T-helper 2 cell (primary cell): ENCODE measurements around the gene NUDT1.

ENCODE experiments used
- DNase-seq, 5 experiments: peaks; one replicate each; pipeline versions ENCODE4 v3.0.0 to v3.0.0-alpha.2; 2012 to 2022

Gene NUDT1

GRCh38 chr7:2224934-2225333 lies 17.1 kb upstream of the NUDT1 start:
- DNase-seq = no peak

GRCh38 chr7:2225336-2225735 lies 16.7 kb upstream of the NUDT1 start:
- DNase-seq = no peak

DNA sequence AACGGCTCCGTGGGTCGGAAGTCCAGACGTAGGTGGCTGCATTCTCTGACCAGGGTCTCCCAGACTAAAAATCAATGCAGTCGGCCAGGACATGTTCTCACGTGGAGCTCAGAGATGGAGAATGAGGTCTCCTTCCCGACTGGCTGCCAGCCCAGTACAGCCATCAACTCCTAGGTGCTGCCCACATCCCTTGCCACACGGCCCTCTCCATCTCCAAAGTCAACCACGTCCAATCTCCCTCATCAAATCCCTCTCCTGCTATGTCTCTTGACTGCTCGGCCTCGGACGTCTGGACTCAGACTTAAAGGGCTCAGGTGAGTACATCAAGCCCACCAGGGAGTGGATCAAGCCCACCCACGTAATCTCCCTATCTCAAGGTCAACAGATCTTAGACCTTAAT lies 16.2 kb upstream of the NUDT1 start:
- DNase-seq = no peak

DNA sequence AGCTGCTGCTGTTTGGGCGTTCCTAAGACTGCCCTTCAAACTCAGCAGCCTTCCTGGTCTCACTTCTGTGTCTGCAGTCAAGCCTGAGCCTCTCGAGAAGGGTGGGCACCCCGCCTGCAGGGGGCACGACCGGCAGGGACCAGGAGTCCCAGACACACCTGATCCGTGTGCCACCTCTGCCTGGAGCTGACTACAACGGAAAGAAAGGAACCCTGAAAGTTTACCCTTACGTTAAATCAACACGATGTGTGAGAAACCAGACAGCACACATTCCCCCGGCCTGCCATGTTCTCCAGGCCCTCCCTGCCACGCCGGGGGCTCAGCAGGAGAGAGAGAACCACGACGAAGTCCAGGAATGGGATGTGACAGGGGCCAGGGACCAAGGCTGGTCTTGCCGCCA lies 14.3 kb upstream of the NUDT1 start:
- no peak for DNase-seq

DNA sequence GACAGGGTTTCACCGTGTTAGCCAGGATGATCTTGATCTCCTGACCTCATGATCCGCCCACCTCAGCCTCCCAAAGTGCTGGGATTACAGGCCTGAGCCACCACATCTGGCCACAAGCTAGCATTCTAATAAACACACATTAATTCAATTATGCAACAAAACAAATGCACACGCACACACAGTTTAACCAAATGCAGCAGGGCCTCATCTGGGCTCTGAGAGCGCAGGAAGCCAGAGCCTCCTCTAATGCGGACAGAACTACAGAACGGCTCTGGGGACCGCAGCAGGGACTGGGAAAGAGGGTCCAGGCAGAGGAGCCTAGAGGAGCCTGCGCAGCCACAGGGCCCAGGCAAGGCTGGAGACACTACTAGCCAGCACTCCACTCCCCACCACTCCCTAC lies 13.1 kb upstream of the NUDT1 start:
- no peak for DNase-seq

DNA sequence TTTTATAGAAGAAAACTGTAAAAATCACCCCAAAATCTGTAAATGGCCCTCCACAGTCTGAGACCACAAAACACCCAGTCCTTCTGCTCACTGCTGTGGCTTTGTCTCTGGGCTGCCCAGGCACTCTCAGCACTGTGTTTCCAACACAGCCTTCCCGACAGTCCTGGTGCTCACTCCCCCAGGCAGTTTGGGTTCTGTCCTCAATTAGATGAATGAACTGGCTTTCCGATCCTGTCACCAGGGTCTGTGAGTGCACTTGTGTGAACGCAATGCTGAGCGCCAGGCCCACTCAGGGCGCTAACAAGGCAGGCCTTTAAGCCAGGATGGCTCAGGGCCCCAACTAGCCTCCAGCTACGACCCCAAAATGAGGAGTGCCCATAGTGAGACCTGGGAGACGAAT lies 12.6 kb upstream of the NUDT1 start:
- no peak for DNase-seq

DNA sequence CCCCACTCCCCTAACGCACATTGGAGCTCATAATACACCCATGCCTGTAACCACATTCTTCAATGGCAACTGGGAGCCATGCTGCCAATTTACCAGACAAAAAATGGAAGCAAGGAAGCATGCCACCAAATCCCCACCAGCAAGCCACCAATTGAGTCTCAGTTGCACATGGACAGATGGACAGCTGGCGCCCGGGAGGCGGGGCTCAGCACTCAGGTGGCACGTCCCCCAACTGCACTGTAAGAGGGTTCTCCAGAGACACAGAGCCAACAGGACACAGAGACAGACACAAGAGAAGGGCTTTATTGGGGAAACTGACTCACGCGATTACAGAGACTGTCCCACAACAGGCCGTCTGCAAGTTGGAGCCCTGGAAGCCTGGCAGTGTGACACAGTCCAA lies 11.8 kb upstream of the NUDT1 start:
- DNase-seq = no peak

DNA sequence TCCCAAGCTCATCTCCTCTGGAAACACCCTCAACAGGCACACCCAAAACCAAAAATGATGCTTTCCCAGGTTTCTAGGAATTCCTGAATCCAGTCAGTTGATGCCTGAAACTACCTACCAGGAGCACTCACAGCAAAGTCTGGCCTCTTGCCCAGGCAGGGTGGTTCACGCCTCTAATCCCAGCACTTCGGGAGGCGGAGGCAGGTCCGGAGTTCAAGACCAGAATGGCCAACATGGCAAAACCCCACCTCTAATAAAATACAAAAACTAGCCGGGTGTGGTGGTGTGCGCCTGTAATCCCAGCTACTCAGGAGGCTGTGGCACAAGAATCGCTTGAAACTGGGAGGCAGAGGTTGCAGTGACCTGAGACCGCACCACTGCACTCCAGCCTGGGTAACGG lies 11.1 kb upstream of the NUDT1 start:
- DNase-seq = no peak

DNA sequence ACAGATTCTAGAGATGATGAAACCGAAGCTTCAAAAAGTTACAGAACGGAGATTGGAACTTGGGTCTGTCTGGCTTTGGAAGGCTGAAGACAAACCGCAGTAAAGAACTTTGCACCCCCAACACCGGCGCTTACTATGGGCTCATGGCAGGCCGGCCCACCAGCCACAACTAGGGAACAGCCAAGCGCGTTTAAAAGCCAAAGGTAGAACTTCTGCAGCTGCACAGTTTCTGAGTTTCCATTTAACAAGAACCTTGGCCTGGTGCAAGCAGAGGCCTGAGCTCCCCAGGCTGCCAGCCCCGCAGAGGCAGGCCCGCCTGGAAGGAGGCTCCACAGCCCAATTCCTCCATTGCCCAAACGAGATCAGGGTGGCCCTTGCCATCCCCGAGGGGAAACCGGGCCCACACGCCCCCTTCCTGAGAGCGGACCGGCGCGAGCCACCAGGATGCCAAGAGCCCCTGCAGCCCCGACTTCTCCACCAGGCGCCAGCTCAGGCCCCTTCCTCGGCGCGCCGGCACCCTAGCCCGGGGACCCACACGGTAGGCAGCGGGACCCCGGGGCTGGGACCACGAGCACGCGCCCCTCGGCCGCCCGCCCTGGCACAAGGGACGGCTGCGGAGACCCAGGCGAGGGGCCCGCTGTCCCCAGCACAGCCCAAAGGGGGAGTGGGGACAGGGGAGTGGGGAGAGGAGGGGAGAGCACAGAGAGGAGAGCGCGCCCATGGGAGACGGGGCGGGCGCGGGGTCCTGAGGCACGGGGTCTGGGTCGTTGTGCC lies 9.8 kb upstream of the NUDT1 start:
- peak in 2 of 5 experiments; percentile 14 to 34 for DNase-seq

GRCh38 chr7:2232766-2233520 lies 9.1 kb upstream of the NUDT1 start, which contains the start of gene MAD1L1:
MAD1L1 (minus strand) TSS chr7:2232945; CDS start chr7:2230133, 2,812 bp downstream.
- peak; percentile 74 to 91 (median 84) for DNase-seq

- no peak for DNase-seq
These were observed 8.1 kb upstream of the NUDT1 start for GRCh38 chr7:2233926-2234325.

DNA sequence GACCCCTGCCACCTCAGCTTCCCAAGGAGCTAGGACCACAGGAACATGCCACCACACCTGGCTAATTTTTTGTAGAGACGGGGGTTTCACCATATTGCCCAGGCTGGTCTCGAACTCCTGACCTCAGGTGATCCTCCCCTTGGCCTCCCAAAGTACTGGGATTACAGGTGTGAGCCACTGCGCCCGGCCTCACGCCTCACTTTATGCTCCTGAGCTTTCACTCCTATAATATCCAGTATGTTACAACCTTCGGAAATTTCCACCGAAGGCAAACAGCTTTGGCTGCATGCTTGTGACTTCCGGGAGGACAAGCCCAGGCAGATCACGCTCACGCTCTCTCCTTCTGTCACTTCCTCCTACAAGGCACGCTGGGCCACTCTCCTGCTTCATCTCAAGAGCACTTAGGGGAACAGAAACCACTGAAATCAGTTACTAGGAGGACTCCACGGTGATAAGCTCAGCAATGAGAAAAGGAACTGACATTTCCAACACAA lies 4.9 kb upstream of the NUDT1 start:
- DNase-seq = no peak

DNA sequence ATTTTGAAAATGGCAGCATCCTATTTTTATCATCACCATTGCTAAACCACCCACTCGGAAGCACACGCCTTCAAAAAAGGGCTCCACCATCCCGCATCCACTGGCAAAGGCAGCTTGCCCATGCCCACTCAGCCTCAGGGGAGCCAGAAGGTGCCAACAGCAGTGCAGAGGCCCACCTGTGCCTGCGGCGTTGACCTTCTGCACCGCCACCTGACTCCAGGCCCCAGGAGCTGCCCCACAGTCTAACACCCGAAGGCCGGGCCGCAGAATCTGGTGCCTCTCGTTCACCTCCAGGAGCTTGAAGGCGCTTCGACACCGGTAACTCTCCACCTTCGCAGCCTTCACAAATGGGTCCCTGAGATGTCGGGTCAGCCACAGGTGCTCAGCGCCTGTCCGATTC lies 2.8 kb upstream of the NUDT1 start:
- no peak for DNase-seq

GRCh38 chr7:2242541-2243429 lies 759 bp downstream of the NUDT1 start:
- DNase-seq = peak in 1 of 5 experiments; percentile 47

DNA sequence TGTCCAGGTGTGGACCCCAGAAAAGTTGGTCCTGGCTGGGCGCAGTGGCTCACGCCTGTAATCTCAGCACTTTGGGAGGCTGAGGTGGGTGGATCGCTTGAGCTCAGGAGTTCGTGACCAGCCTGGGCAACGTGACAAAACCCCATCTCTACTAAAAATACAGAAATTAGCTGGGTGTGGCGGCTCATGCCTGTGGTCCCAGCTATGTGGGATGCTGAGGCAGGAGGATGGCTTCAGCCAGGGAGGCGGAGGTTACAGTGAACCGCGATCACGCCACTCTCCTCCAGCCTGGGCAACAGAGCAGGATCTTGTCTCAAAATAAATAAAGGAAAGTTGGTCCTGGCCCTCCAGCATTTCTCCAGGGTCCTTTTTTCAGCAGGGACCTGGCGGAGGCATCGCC lies 1.4 kb downstream of the NUDT1 start:
- no peak for DNase-seq

GRCh38 chr7:2244404-2244995 lies 2.5 kb downstream of the NUDT1 start:
- DNase-seq = no peak

GRCh38 chr7:2245883-2246675 lies 4.1 kb downstream of the NUDT1 start:
- no peak for DNase-seq

GRCh38 chr7:2247141-2247995 lies 5.3 kb downstream of the NUDT1 start:
- no peak for DNase-seq

DNA sequence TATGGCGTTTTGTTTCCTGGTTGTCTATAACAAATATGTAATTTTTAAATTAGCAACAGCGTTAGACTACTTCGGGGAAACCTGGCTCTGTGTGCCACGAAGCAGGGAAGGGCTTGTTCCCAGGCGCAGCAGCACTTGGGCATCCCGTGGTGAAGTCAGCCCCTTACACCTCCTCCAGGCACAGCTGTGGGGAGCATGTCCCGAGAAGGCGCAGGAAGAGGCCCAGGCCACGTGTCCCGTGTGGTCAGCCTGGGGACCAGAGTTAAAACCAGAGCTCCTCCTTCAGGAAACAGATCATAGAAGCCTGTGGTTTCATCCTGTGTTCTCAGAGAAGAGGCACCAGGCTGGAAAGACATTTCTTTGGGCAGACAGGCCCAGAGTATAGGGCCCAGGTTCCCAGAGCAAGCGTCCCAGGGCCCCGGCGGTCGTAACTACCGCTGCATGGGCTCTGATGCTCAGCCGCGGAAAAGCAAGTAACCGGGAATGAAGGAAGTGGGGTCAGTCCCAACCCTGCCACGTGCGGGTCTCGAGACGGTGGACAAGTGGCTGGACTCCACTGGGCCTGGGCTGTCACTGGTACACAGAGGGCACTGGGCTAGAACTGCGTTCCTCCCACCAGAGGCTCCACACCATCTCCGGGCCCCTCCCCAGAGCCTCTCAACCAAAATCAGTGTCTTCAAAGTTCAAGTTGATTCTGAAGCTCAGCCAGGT lies 7.1 kb downstream of the NUDT1 start:
- peak in 1 of 5 experiments; percentile 47 for DNase-seq

GRCh38 chr7:2249744-2250323 lies 7.8 kb downstream of the NUDT1 start:
- no peak for DNase-seq
